HT-29 (cell line): ENCODE measurements around the gene GPR158. TPM values are rescaled to one million over a fixed set of nuclear protein-coding genes. Genes with fewer than 3 reads are reported as not detected.

Experiments
- small RNA-seq: library from RNA; depleted of rRNA; stranded (forward); fragments of <200 nt; gene quantifications from one replicate; pipeline ENCODE3, GENCODE V24; 2014
- total RNA-seq: library from RNA; depleted of rRNA; stranded (reverse); fragments of >200 nt; shearing (Covaris generic); gene quantifications from 2 replicates; pipeline ENCODE4 v1.2.3, GENCODE V29; 2014; rRNA removed

GPR158 gene
- total RNA-seq, 1 experiment from 2014 or later: 3.1 TPM

Small RNAs within 50 kb of the gene (small RNA-seq; reads per million reads assigned to genes)
- not detected for gene RN7SKP220

Other genes starting within 250 kb of the GPR158 start
- 11.4 and 19.7 TPM in 2 replicates for gene PRTFDC1, start 222.4 kb upstream of the GPR158 start, total RNA-seq
- gene ENKUR, start 158.8 kb upstream of the GPR158 start, total RNA-seq: 0.21 TPM in 1 of 2 replicates, not detected in the other
- gene THNSL1, start 158.4 kb upstream of the GPR158 start, total RNA-seq: 1.5 and 2.0 TPM in 2 replicates